ENCODE measurements around the gene IFT80. TPM values are rescaled to one million over a fixed set of nuclear protein-coding genes. Genes with fewer than 3 reads are reported as not detected.

Gene IFT80
- total and polyA plus RNA-seq, 2 of the 4 experiments (the other 2 are of a cell fraction): 15.2 to 16.8 TPM

DNA sequence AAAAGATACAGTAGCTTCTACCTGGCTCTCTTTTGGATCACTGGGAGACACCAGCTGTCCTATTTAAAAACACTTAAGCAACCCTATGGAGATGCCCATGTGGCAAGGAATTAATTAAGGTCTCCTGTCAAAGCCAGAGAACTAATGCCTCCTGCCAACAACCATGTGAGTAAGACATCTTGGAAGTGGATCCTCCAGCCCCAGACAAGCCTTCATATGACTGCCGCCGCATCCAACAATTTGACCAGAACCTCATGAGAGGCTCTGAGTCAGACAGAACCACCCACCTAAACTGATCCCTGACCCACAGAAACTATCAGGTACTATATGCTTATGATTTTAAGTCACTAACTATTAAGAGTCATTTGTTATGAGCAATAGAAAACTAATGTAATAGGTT is 22.3 kb downstream of the IFT80 start:
- DNase-seq (peak; percentile 50), ATAC-seq (ENCODE audit: low read depth) (no peak)
- Histone ChIP-seq H4K8ac (ENCODE audit: low read depth in 2 of 2, low read length in 2 of 2) (no peak overlapping the region), H3K4me1 (ENCODE audit: control insufficient read depth, insufficient read depth, low read length) (peaks cover 9% of the 10 kb centered on the region), H3K9me3 (ENCODE audit: control insufficient read depth, insufficient read depth, low read length) (no peaks in the 10 kb centered on the region), H2BK15ac (ENCODE audit: low read depth, low read length) (no peak overlapping the region), H3K9ac (ENCODE audit: low read depth, low read length) (no peak overlapping the region), H2AK5ac (ENCODE audit: low read depth, low read length) (no peak overlapping the region), H3K27ac (ENCODE audit: insufficient read depth, low read length) (no peak overlapping the region), H3K36me3 (ENCODE audit: control insufficient read depth, insufficient read depth, low read length) (peaks cover 5% of the 10 kb centered on the region), H3K4me3 (ENCODE audit: insufficient read depth, low read depth, low read length) (no peak overlapping the region), H3K79me1 (ENCODE audit: low read depth in 1 of 2, low read length in 2 of 2) (peaks cover 7 to 11% of the 10 kb centered on the region in 2 experiments), H2AFZ (replicated peaks; ENCODE audit: low read length, poor library complexity) (no peak overlapping the region), H3K4me2 (ENCODE audit: low read depth, low read length) (no peak overlapping the region), H3K23ac (ENCODE audit: low read depth, low read length) (no peak overlapping the region), H4K91ac (ENCODE audit: insufficient read depth, low read depth, low read length) (no peak overlapping the region), H4K20me1 (ENCODE audit: insufficient read depth, low read length) (no peaks in the 10 kb centered on the region), H4K5ac (ENCODE audit: low read depth, low read length) (no peak overlapping the region), H2BK5ac (ENCODE audit: low read depth, low read length, poor library complexity, severe bottlenecking) (no peak overlapping the region), H2BK20ac (ENCODE audit: low read depth, low read length) (no peak overlapping the region), H3K4ac (ENCODE audit: low read depth, low read length) (no peak overlapping the region), H3K9me1 (ENCODE audit: insufficient read depth, low read length) (peaks cover 6% of the 10 kb centered on the region), H2BK120ac (ENCODE audit: low read depth, low read length) (no peak overlapping the region), H3K56ac (ENCODE audit: extremely low read depth, insufficient read depth, low read length) (no peak overlapping the region), H3K27me3 (ENCODE audit: control insufficient read depth, insufficient read depth, low read length) (no peaks in the 10 kb centered on the region), H3K14ac (replicated peaks; ENCODE audit: low read depth, low read length) (no peak overlapping the region), H2AK9ac (replicated peaks; ENCODE audit: low read depth, low read length, poor library complexity) (no peak overlapping the region), H3K18ac (ENCODE audit: low read depth, low read length) (no peak overlapping the region)
- ChIA-PET POLR2A (ENCODE audit: unreplicated experiment) (no interaction called here), CTCF (no interaction called here)
- WGBS, 2 experiments (ENCODE audit: extremely low coverage in 2 of 2, insufficient read length in 1 of 2): 70% methylated on average over 2 of the region's 2 CpGs; no CpG with 5 or more reads in 1 of the 2 experiments
- no peak for TF ChIP-seq MAZ (IDR thresholded peaks at IDR 0.05; ENCODE audit: borderline replicate concordance, low read depth, low read length)
- no peak for TF ChIP-seq RCOR1 (IDR thresholded peaks at IDR 0.05; ENCODE audit: insufficient replicate concordance, low read length)
- TF ChIP-seq BHLHE40 (IDR thresholded peaks at IDR 0.05; ENCODE audit: low read depth, low read length): no peak
- TF ChIP-seq, protein P1, sequence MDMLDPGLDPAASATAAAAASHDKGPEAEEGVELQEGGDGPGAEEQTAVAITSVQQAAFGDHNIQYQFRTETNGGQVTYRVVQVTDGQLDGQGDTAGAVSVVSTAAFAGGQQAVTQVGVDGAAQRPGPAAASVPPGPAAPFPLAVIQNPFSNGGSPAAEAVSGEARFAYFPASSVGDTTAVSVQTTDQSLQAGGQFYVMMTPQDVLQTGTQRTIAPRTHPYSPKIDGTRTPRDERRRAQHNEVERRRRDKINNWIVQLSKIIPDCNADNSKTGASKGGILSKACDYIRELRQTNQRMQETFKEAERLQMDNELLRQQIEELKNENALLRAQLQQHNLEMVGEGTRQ (IDR thresholded peaks at IDR 0.05; ENCODE audit: low read depth, low read length): no peak
- TF ChIP-seq RAD21 (IDR thresholded peaks at IDR 0.05; ENCODE audit: low read length): no peak
- no peak for TF ChIP-seq RFX5 (IDR thresholded peaks at IDR 0.05; ENCODE audit: low read depth, low read length)
- TF ChIP-seq, protein P2, sequence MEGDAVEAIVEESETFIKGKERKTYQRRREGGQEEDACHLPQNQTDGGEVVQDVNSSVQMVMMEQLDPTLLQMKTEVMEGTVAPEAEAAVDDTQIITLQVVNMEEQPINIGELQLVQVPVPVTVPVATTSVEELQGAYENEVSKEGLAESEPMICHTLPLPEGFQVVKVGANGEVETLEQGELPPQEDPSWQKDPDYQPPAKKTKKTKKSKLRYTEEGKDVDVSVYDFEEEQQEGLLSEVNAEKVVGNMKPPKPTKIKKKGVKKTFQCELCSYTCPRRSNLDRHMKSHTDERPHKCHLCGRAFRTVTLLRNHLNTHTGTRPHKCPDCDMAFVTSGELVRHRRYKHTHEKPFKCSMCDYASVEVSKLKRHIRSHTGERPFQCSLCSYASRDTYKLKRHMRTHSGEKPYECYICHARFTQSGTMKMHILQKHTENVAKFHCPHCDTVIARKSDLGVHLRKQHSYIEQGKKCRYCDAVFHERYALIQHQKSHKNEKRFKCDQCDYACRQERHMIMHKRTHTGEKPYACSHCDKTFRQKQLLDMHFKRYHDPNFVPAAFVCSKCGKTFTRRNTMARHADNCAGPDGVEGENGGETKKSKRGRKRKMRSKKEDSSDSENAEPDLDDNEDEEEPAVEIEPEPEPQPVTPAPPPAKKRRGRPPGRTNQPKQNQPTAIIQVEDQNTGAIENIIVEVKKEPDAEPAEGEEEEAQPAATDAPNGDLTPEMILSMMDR (conservative IDR thresholded peaks at IDR 0.05; ENCODE audit: low read depth, low read length): no peak
- TF ChIP-seq SMC3 (IDR thresholded peaks at IDR 0.05; ENCODE audit: low read depth, low read length): no peak
- no peak for TF ChIP-seq FOS (IDR thresholded peaks at IDR 0.05; ENCODE audit: low read depth, low read length)
- TF ChIP-seq CHD1 (IDR thresholded peaks at IDR 0.05; ENCODE audit: low read depth, low read length): no peak
- no peak for TF ChIP-seq NFE2L2 (IDR thresholded peaks at IDR 0.05; ENCODE audit: low read depth, low read length)
- TF ChIP-seq CEBPB (IDR thresholded peaks at IDR 0.05; ENCODE audit: low read depth, low read length): no peak
- no peak for TF ChIP-seq MXI1 (IDR thresholded peaks at IDR 0.05; ENCODE audit: borderline replicate concordance, low read depth, low read length)
- TF ChIP-seq POLR2A (IDR thresholded peaks at IDR 0.05; ENCODE audit: low read depth, low read length): no peak
- no peak for TF ChIP-seq MAFK (IDR thresholded peaks at IDR 0.05; ENCODE audit: low read depth, low read length)
- TF ChIP-seq, protein P3, sequence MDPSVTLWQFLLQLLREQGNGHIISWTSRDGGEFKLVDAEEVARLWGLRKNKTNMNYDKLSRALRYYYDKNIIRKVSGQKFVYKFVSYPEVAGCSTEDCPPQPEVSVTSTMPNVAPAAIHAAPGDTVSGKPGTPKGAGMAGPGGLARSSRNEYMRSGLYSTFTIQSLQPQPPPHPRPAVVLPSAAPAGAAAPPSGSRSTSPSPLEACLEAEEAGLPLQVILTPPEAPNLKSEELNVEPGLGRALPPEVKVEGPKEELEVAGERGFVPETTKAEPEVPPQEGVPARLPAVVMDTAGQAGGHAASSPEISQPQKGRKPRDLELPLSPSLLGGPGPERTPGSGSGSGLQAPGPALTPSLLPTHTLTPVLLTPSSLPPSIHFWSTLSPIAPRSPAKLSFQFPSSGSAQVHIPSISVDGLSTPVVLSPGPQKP (IDR thresholded peaks at IDR 0.05; ENCODE audit: borderline replicate concordance, low read depth, low read length): no peak
- in situ Hi-C loops (cut with MboI; ENCODE audit: low sequenced_read_pairs): no loop called here
- dilution Hi-C loops (cut with HindIII; ENCODE audit: low sequenced_read_pairs, unreplicated experiment): no loop called here
- no TSS peak for BruUV-seq (replicated peaks)
- intact Hi-C loops (cut with micrococcal nuclease): no loop called here
